K562 (cell line): ENCODE data around the gene TSEN34. TPM values are rescaled to one million over a fixed set of nuclear protein-coding genes. Genes with fewer than 3 reads are reported as not detected.

Source experiments
- ATAC-seq: fragments of 200-7000 bp; cut with Tn5 transposase; 3 replicates; pipeline ENCODE4 v1.9.1; 2020; ENCODE audit warnings: moderate library complexity
- BruUV-seq: library from RNA; stranded (reverse); fragments of 400-500 nt; replicated peaks from 2 replicates; lab custom pipeline; 2021; lab: Mats Ljungman, UMichigan
- CTCF ChIA-PET: fragments of 300-600 bp; formaldehyde crosslinking; extraction: SDS; loops from one replicate; lab custom pipeline; 2021; ENCODE audit warnings: low intra/inter-chr PET ratio; lab: Yijun Ruan, JAX
- POLR2A ChIA-PET: fragments of 300-600, 350-650 bp; sonication (Branson Sonifier 250); formaldehyde crosslinking; extraction: SDS; loops from one replicate; lab custom pipeline; 2021; ENCODE audit warnings: antibody characterized with exemption, inconsistent platforms; lab: Yijun Ruan, JAX
- DNase-seq, 4 experiments: peaks; one replicate each; pipeline versions ENCODE4 v3.0.0 to v3.0.0-alpha.2; 2011 to 2018; ENCODE audit warnings: low spot score in 3 of 4, mixed read lengths in 3 of 4; ENCODE audit errors: extremely low read depth in 1 of 4
- FAIRE-seq: peaks from 2 replicates; lab custom pipeline; 2011; peaks lifted over from hg19 to GRCh38; lab: Jason Lieb, UNC
- H2AFZ ChIP-seq: 2 replicates; pipeline ENCODE4 v1.6.0; 2011; ENCODE audit warnings: low read depth, low read length, control low read depth, inconsistent platforms
- H3K27ac ChIP-seq: fragments of 200-600 bp; 3 replicates; pipeline ENCODE4 v1.8.0; 2011; ENCODE audit warnings: low read depth, mild to moderate bottlenecking, control low read depth, inconsistent platforms, low read length, moderate library complexity, mixed read lengths; ENCODE audit errors: extremely low read depth
- H3K27me3 ChIP-seq, 2 experiments: fragments of 300-600 bp in 1 of 2; 2 replicates in 1 of 2; 3 replicates in 1 of 2; pipeline versions ENCODE4 v1.6.0 to v1.8.0; 2011; ENCODE audit warnings: inconsistent platforms in 2 of 2, low read length in 2 of 2, mild to moderate bottlenecking in 1 of 2, mixed read lengths in 1 of 2, moderate library complexity in 1 of 2; ENCODE audit not compliant: control insufficient read depth in 2 of 2, insufficient read depth in 2 of 2
- H3K36me3 ChIP-seq: fragments of 300-600 bp; 3 replicates; pipeline ENCODE4 v1.8.0; 2011; ENCODE audit warnings: mild to moderate bottlenecking, low read length, inconsistent platforms; ENCODE audit not compliant: control insufficient read depth, insufficient read depth
- H3K4me1 ChIP-seq, 2 experiments: fragments of 200-600 bp in 1 of 2; replicated peaks in 1 of 2; 2 replicates in 1 of 2; 3 replicates in 1 of 2; pipeline versions ENCODE4 v1.5.1 to v1.8.0; 2011; ENCODE audit warnings: inconsistent platforms in 2 of 2, low read length in 2 of 2, mild to moderate bottlenecking in 1 of 2, mixed read lengths in 1 of 2, moderate library complexity in 1 of 2; ENCODE audit not compliant: control insufficient read depth in 2 of 2, insufficient read depth in 2 of 2
- H3K4me2 ChIP-seq: 2 replicates; pipeline ENCODE4 v1.6.1; 2011; ENCODE audit warnings: low read length, control low read depth, inconsistent platforms, mixed read lengths; ENCODE audit not compliant: insufficient read depth
- H3K4me3 ChIP-seq: fragments of 200-600 bp; sonication (generic), shearing (Covaris generic); 2 replicates; pipeline ENCODE4 v1.5.1; 2016; ENCODE audit warnings: control low read depth, inconsistent platforms
- H3K79me2 ChIP-seq: fragments of 200-600 bp; 3 replicates; pipeline ENCODE4 v1.8.0; 2011; ENCODE audit warnings: low read length, inconsistent platforms; ENCODE audit not compliant: control insufficient read depth, insufficient read depth
- H3K9ac ChIP-seq, 2 experiments: 2 replicates each; pipeline versions ENCODE4 v1.6.0 to v1.6.1; 2011; ENCODE audit warnings: low read depth in 2 of 2, low read length in 2 of 2, control low read depth in 1 of 2, inconsistent platforms in 1 of 2, mild to moderate bottlenecking in 1 of 2, mixed read lengths in 1 of 2; ENCODE audit not compliant: insufficient read depth in 1 of 2
- H3K9me1 ChIP-seq: one replicate; pipeline ENCODE4 v1.6.0; 2011; ENCODE audit warnings: inconsistent platforms, mild to moderate bottlenecking, low read length, moderate library complexity; ENCODE audit not compliant: control insufficient read depth, insufficient read depth
- H3K9me3 ChIP-seq: replicated peaks from 2 replicates; pipeline ENCODE4 v1.5.1; 2011; ENCODE audit warnings: low read depth, low read length, inconsistent platforms; ENCODE audit not compliant: control insufficient read depth, insufficient read depth
- H4K20me1 ChIP-seq: replicated peaks from 2 replicates; pipeline ENCODE4 v1.6.1; 2011; ENCODE audit warnings: low read length, inconsistent platforms, mixed read lengths; ENCODE audit not compliant: control insufficient read depth, insufficient read depth
- ARNT ChIP-seq, 2 experiments: fragments of 450-650 bp; IDR thresholded peaks; 2 replicates each; pipeline ENCODE4 v1.6.1; 2016; ENCODE audit warnings: mild to moderate bottlenecking in 1 of 2
- CXXC5 ChIP-seq: fragments of 250-450 bp; sonication (Bioruptor Pico); IDR thresholded peaks from 2 replicates; pipeline ENCODE4 v1.8.0; 2022; ENCODE audit warnings: inconsistent platforms, mild to moderate bottlenecking, moderate library complexity
- FOXM1 ChIP-seq, 2 experiments: fragments of 450-650 bp in 1 of 2; sonication (generic) in 1 of 2; formaldehyde crosslinking in 1 of 2; IDR thresholded peaks; 2 replicates each; pipeline versions ENCODE4 v1.6.1 to v1.9.0; 2017 to 2022; ENCODE audit warnings: low read depth in 2 of 2, mild to moderate bottlenecking in 2 of 2, missing genetic modification reagents in 1 of 2, moderate library complexity in 1 of 2
- LCOR ChIP-seq: sonication (generic); formaldehyde crosslinking; IDR thresholded peaks from 2 replicates; pipeline ENCODE4 v1.8.0; 2022; ENCODE audit warnings: mild to moderate bottlenecking, missing genetic modification reagents
- MYNN ChIP-seq, 2 experiments: sonication (generic); formaldehyde crosslinking in 1 of 2; IDR thresholded peaks; 2 replicates each; pipeline versions ENCODE4 v1.5.0 to v1.6.1; 2016 to 2020; ENCODE audit warnings: antibody characterized with exemption in 1 of 2, missing genetic modification reagents in 1 of 2
- NCOA6 ChIP-seq: fragments of 450-650 bp; IDR thresholded peaks from 2 replicates; pipeline ENCODE4 v1.6.1; 2017; ENCODE audit warnings: mild to moderate bottlenecking
- ZNF12 ChIP-seq: sonication (generic); formaldehyde crosslinking; IDR thresholded peaks from 2 replicates; pipeline ENCODE4 v1.4.0; 2020; ENCODE audit warnings: mild to moderate bottlenecking, missing genetic modification reagents
- ZNF263 ChIP-seq: sonication (generic); formaldehyde crosslinking; IDR thresholded peaks from 2 replicates; pipeline ENCODE4 v1.8.0; 2022; ENCODE audit warnings: mild to moderate bottlenecking, missing genetic modification reagents, borderline replicate concordance
- ZNF316 ChIP-seq: fragments of 450-650 bp; IDR thresholded peaks from 2 replicates; pipeline ENCODE4 v1.6.1; 2016
- ZNF408 ChIP-seq: fragments of 250-450 bp; sonication (Bioruptor Pico); IDR thresholded peaks from 2 replicates; pipeline ENCODE4 v1.4.0; 2020; ENCODE audit warnings: low read depth, mild to moderate bottlenecking, moderate library complexity
- ZNF507 ChIP-seq: conservative IDR thresholded peaks from 2 replicates; pipeline ENCODE4 v1.6.1; 2017; ENCODE audit warnings: missing genetic modification characterization, missing compliant biosample characterization
- ZNF780A ChIP-seq: fragments of 250-450 bp; sonication (Bioruptor Pico); IDR thresholded peaks from 2 replicates; pipeline ENCODE4 v1.5.0; 2021; ENCODE audit warnings: mild to moderate bottlenecking
- WGBS: fragments of 100-300 bp; shearing (Covaris generic); methylation state at CpG from one replicate; pipeline ENCODE4 v1.1.6; 2016; ENCODE audit warnings: low coverage, mixed read lengths; ENCODE audit not compliant: insufficient coverage; ENCODE audit errors: missing lambda C conversion rate; 5-methylcytosine and 5-hydroxymethylcytosine counted together
- in situ Hi-C: fragments of 300-500 bp; cut with MboI; formaldehyde crosslinking; loops from 4 replicates; pipeline ENCODE4 v1.15.0; 2018; ENCODE audit warnings: inconsistent platforms, mixed read lengths
- intact Hi-C: fragments of 100-400 bp; cut with micrococcal nuclease; formaldehyde crosslinking; loops from 2 replicates; pipeline ENCODE4 v1.14.2; 2022
- polyA plus RNA-seq, 8 experiments: library from polyadenylated mRNA; depleted of rRNA in 4 of 8; stranded (reverse) in 5 of 8; unstranded in 3 of 8; fragments of >200 nt; fragmentation: Nextera tagmentation in 2 of 8; fragmentation: Illumina TruSeq in 1 of 8; extraction: Ambion mirVana in 2 of 8; extraction: Trizol in 1 of 8; gene quantifications; 2 replicates each; pipeline versions ENCODE4 v1.2.1 to v1.2.3, GENCODE V29; 2011 to 2014; ENCODE audit warnings: inconsistent platforms in 1 of 8, missing spikeins in 1 of 8
- total RNA-seq, 7 experiments: library from RNA; depleted of rRNA in 6 of 7; stranded (reverse); fragments of >200 nt in 6 of 7; fragmentation: Illumina TruSeq in 2 of 7; extraction: Trizol in 2 of 7; gene quantifications; 2 replicates each; pipeline versions ENCODE4 v1.2.1 to v1.2.3, GENCODE V29; 2011 to 2021; ENCODE audit warnings: low replicate concordance in 1 of 7
- TF ChIP-seq, protein P1 (sequence below): IDR thresholded peaks from 2 replicates; pipeline ENCODE4 v1.6.1; 2011; ENCODE audit not compliant: insufficient read length; ENCODE audit errors: extremely low read depth
- TF ChIP-seq, protein P2 (sequence below): sonication (generic); formaldehyde crosslinking; IDR thresholded peaks from 2 replicates; pipeline ENCODE4 v1.8.0; 2023; ENCODE audit warnings: mild to moderate bottlenecking, missing genetic modification reagents

TSEN34 gene
- total and polyA plus RNA-seq, 9 of the 15 experiments (the other 6 are each of a cell fraction or from before 2014, with no cell fraction given): 3.1 to 57.6 (median 29.5) TPM

DNA sequence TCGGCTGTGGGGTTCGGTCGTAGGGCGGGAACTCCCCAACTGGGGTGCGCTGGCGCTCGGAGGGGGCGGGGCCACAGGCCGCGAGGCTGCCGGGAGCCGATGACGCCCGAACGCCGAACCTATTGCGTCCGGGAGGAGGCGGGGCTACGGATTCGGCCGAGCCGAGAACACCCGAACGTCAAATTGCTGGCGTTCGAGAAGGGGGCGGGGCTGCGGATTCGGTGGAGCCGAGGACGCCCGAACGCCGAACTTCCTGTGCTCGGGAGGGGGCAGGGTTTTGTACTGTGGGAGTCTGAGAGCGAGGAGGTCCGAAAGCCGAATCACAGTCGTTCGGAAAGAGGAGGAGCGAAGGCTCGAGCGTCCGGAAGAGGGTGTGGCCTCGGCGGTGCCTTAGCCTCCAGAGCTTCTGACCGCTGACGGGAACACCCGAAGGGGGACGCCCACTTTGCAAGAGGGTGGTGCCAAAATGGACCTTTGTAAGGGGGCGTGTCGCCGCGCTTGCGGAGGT is 551 bp upstream of the TSEN34 start (continued):
- TF ChIP-seq FOXM1 (IDR thresholded peaks at IDR 0.05; ENCODE audit: low read depth) (no peak), FOXM1 (CRISPR knock-in tag; IDR thresholded peaks at IDR 0.05; ENCODE audit: low read depth) (no peak), LCOR (CRISPR knock-in tag) (peak; percentile 24; the same call in 1 of the 2 replicates), CXXC5 (CRISPR knock-in tag) (peak; percentile 22; the same call in 1 of the 2 replicates), ZNF263 (CRISPR knock-in tag) (no peak), NCOA6 (no peak)

DNA sequence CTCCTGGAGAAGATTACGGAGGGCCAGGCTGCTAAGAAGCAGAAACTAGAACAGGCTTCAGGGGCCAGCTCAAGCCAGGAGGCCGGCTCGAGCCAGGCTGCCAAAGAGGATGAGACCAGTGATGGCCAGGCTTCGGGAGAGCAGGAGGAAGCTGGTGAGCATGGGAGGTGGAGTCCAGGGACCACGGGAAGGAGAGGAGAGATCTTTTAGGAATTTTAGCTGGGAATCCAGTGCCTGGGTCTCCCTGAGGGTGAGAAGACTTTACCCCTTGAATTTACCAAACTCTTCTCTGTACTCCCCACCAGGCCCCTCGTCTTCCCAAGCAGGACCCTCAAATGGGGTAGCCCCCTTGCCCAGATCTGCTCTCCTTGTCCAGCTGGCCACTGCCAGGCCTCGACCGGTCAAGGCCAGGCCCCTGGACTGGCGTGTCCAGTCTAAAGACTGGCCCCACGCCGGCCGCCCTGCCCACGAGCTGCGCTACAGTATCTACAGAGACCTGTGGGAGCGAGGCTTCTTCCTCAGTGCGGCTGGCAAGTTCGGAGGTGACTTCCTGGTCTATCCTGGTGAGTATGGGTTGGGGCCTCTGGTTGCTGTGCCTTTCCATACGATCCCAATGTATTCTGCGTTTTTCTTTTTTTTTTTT is 824 bp downstream of the TSEN34 start:
- no peak for FAIRE-seq

More for the DNA sequence above, 824 bp downstream of the TSEN34 start:
- peak overlapping the region; percentile 100 for H3K27ac ChIP-seq
- peaks cover 3% of the 10 kb centered on the region for H3K9me1 ChIP-seq
- ChIA-PET CTCF (interaction anchor here (0.7 kb wide), 1 partner anchor 13 kb away, joined by 4 read pairs; no protein-coding TSS in a partner anchor), POLR2A (interaction anchor here (0.7 to 7.0 kb wide), 8 partner anchors 10 to 65 kb away, joined by 3 to 206 read pairs (median 8); partner anchors contain the start of genes CNOT3, RPS9 and TMC4)
- no peaks in the 10 kb centered on the region for H3K27me3 ChIP-seq
- intact Hi-C loops (no loop called here), in situ Hi-C loops (no loop called here)
- no TSS peak for BruUV-seq
- peaks cover 44% of the 10 kb centered on the region for H3K79me2 ChIP-seq
- H3K9ac ChIP-seq: peak overlapping the region; percentile 98 to 99
- no peaks in the 10 kb centered on the region for H4K20me1 ChIP-seq
- H3K4me3 ChIP-seq: peak overlapping the region; percentile 96
- WGBS: 37% methylated on average over 17 of the region's 19 CpGs
- no peak for DNase-seq
- peaks cover 46% of the 10 kb centered on the region for H3K36me3 ChIP-seq
- peak overlapping the region; percentile 96 for H3K4me2 ChIP-seq
- H3K4me1 ChIP-seq: peaks cover 21 to 42% of the 10 kb centered on the region in 2 experiments
- ATAC-seq: no peak
- H3K9me3 ChIP-seq: no peaks in the 10 kb centered on the region
- H2AFZ ChIP-seq: peak overlapping the region; percentile 98
- TF ChIP-seq, protein P1, sequence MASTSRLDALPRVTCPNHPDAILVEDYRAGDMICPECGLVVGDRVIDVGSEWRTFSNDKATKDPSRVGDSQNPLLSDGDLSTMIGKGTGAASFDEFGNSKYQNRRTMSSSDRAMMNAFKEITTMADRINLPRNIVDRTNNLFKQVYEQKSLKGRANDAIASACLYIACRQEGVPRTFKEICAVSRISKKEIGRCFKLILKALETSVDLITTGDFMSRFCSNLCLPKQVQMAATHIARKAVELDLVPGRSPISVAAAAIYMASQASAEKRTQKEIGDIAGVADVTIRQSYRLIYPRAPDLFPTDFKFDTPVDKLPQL: no peak
- no peak for TF ChIP-seq ZNF780A (CRISPR knock-in tag)
- no peak for TF ChIP-seq ZNF408 (CRISPR knock-in tag)
- no peak for TF ChIP-seq MYNN (IDR thresholded peaks at IDR 0.05)
- TF ChIP-seq MYNN (CRISPR knock-in tag; IDR thresholded peaks at IDR 0.05): no peak
- no peak for TF ChIP-seq ZNF507 (tag)
- TF ChIP-seq ZNF12 (CRISPR knock-in tag): peak; percentile 84
- TF ChIP-seq ARNT (IDR thresholded peaks at IDR 0.05): no peak
- TF ChIP-seq, protein P2, sequence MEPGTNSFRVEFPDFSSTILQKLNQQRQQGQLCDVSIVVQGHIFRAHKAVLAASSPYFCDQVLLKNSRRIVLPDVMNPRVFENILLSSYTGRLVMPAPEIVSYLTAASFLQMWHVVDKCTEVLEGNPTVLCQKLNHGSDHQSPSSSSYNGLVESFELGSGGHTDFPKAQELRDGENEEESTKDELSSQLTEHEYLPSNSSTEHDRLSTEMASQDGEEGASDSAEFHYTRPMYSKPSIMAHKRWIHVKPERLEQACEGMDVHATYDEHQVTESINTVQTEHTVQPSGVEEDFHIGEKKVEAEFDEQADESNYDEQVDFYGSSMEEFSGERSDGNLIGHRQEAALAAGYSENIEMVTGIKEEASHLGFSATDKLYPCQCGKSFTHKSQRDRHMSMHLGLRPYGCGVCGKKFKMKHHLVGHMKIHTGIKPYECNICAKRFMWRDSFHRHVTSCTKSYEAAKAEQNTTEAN: no peak
- TF ChIP-seq ZNF316: no peak
- TF ChIP-seq, all 486 proteins: peak for 1
